HG03175 (cell line): ENCODE results near the gene TMEM205.
"Not testable (repeated sequence)": the region's sequence is repeated elsewhere in the genome, so short reads cannot be mapped to it uniquely, and the experiment has no call there.

Experiments
- ATAC-seq: cut with Tn5 transposase; IDR thresholded peaks from one replicate; pipeline ENCODE4 v1.9.1; 2021; ENCODE audit warnings: mild to moderate bottlenecking, moderate library complexity; ENCODE audit not compliant: unreplicated experiment

The TMEM205 gene

DNA sequence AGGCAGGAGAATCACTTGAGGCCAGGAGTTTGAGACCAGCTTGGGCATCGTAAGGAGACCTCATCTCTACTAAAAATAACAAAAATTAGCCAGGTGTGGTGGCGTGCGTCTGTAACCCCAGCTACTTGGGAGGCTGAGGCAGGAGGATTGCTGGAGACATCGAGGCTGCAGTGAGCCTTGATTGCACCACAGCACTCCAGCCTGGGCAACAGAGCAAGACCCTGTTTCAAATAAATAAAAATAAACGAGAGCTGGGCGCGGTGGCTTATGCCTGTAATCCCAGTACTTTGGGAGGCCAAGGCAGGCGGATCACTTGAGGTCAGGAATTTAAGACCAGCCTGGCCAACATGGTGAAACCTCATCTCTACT lies 6.0 kb downstream of the TMEM205 start:
- ATAC-seq = not testable (repeated sequence)

GRCh38 chr19:11339254-11340098 lies 6.6 kb downstream of the TMEM205 start, which contains the start of gene RAB3D:
Gene RAB3D (minus strand): TSS chr19:11339657. CDS start chr19:11337399, 2,258 bp downstream.
- ATAC-seq = no peak

DNA sequence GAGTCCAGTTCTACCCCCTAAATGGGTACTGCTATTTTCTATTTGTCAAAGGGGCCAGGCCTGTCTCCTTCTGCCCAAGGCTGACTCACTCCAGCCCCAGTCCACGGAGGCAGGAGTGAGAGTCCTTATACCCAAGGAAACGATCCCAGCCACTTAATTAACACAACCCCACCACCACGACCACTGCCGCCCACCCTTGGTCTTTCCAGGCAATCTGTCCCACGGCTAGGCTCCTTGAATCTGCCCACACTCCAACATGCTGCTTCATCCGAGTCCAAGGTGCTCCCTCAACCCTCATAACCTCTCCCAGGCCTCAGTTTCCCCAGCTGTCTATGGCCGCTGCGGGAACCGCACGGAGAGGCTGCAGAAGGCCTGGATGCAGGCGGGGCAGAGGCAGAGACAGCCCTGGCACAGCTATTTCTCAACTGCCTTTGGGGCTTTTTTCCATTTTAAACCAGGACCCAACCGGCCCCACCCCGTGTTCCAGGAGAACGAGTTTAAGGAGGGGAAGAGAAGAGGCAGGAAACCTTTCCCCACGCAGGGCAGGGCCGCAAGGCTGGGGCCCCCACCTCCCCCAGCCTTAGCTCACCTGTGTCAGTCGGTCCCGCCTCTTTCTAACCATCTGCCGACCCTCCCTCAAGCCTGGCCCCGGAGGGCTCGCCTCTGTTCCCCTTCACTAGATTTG lies 7.4 kb downstream of the TMEM205 start:
- ATAC-seq = no peak

- ATAC-seq = no peak
Measured at GRCh38 chr19:11338121-11338520, 7.9 kb downstream of the TMEM205 start.

GRCh38 chr19:11337080-11337479 lies 9.0 kb downstream of the TMEM205 start:
- no peak for ATAC-seq

DNA sequence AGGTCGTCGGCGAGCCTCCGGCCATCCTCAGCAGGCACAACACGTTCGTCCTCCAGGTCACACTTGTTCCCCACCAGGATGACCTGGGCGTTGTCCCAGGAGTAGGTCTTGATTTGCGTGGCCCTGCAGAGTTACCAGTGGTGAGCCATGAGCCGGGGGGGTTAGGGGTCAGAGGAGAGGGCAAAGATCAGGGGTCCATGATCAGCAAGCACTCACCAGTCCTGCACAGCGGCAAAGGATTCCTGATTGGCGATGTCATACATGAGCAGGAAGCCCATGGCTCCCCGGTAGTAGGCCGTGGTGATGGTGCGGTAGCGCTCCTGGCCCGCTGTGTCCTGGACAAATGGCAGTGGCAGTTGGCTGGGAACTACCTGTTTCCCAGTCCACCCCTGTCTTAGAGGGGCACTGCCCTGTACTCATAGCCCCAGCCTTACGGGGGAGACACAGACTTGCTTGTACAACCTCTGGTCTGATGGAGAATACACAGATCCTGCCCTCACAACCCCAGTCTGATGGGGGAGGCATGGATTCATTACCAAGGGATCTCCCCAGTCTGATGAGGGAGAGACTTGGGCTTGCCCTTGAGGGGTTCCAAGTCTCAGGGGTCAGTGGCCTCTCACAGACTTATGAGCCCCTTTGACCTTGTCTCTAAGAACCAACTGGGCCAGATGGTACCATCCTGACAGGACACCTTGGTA lies 10.5 kb downstream of the TMEM205 start:
- ATAC-seq = no peak

DNA sequence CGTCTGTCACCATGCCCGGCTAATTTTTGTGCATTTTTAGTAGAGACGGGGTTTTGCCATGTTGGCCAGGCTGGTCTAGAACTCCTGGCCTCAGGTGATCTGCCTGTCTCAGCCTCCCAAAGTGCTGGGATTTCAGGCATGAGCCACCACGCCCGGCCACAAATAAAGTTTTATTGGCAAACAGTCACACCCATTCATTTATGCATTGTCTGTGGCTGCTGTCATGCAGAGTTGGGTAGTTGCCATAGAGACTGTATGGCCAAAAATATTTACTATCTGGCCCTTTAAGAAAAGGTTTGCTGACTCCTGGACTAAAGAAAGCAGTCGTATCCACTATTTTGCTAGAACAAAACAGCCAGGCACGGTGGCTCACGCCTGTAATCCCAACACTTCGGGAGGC lies 12.2 kb downstream of the TMEM205 start:
- not testable (repeated sequence) for ATAC-seq

GRCh38 chr19:11332822-11333221 lies 13.2 kb downstream of the TMEM205 start:
- no peak for ATAC-seq

GRCh38 chr19:11331502-11331901 lies 14.6 kb downstream of the TMEM205 start:
- no peak for ATAC-seq

GRCh38 chr19:11330127-11330526 lies 15.9 kb downstream of the TMEM205 start:
- no peak for ATAC-seq

GRCh38 chr19:11325544-11325943 lies 20.5 kb downstream of the TMEM205 start:
- ATAC-seq = no peak

DNA sequence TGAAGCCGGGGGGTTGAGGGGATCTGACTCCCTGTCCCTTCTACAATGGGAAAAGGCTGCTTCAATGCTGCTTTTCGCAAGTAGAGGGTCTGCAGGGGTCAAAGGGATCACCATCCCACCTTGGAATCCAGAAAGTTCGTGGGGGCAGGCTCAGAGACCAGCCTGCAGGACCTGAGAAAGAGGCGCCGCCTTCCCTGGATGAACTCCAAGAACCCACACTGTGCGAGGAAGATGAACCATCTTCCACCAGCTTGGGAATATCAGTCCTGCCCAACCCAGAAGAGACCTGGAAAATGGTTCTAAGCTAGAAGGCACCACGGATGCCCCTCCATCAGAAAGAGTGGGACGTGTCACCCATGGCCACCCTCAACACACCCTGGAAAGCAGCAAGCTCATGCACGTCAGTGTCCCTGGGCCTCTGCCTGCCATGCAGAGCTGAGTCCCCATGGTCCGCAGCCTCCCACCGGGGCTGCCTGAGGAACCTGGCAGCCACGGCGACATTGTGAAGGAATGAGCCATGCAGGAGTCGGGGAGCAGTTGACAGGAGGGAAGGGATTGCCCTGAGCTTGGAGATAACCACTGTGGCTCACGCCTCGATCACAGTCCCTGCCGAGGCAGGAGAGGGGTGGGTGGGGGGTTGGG lies 21.2 kb downstream of the TMEM205 start:
- ATAC-seq = no peak

- ATAC-seq = no peak
Measured at GRCh38 chr19:11324079-11324661, 21.9 kb downstream of the TMEM205 start.

DNA sequence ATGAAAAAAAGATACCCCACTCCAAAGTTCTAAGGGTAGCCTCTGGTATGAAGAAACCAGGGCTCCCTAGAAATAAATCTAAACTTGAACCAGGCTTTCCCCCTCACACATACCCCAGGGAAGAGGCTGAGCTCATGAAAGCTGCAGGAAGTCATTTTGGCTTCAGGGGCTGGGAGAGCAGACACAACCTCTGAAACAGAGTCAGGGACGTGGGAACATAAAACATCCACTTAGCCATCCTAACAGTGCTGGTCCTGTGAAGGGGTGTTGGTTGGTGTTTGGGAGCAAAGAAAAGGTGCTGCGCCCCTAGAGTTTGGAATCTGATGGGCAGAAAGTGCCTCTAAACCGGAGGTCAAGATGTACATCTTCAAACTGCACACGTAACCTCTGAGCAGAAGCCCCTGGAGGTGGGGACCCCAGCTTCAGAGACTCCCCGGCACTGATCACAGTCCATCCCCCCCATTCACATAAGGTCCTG lies 22.4 kb downstream of the TMEM205 start:
- ATAC-seq = no peak

- no peak for ATAC-seq
Measured at GRCh38 chr19:11322269-11323024, 23.6 kb downstream of the TMEM205 start.

DNA sequence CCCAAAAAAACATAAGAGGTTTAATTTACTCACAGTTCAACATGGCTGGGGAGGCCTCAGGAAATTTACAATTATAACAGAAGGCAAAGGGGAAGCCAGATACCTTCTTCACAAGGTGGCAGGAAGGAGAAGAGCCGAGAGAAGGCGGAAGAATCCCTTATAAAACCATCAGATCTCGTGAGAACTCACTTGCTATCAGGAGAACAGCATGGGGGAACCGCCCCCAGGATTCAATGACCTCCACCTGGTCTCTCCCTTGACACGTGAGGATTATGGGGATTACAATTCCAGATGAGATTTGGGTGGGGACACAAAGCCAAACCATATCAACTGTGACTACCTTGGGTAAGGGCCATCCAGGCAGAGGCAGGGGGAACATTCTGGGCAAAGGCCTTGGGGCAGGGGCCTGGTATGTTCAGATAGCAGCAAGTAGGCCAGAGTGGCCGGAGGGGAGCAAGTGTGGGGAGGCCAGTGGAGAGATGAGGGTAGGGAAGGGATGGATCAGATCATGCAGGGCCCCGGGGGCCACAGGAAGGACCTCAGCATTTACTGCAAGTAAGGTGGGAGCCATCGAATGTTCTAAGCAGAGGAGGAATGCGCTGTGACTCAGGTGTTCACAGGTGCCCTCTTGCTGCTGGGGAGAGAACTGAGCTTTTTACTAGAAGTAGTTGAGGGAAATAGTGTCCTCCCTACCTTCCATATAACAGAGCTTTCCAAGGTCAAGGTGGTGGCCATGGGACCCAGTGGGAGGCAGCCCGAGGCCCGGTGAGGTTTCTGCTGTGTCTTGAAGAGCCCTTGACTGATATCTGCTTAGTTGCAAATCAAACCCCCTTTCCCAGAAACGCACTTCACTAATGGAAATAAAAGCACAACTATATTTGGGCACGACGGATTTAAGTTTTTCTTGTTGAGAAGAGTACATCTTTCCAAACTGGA lies 24.6 kb downstream of the TMEM205 start:
- ATAC-seq = no peak

GRCh38 chr19:11320278-11320995 lies 25.6 kb downstream of the TMEM205 start:
- not testable (repeated sequence) for ATAC-seq

DNA sequence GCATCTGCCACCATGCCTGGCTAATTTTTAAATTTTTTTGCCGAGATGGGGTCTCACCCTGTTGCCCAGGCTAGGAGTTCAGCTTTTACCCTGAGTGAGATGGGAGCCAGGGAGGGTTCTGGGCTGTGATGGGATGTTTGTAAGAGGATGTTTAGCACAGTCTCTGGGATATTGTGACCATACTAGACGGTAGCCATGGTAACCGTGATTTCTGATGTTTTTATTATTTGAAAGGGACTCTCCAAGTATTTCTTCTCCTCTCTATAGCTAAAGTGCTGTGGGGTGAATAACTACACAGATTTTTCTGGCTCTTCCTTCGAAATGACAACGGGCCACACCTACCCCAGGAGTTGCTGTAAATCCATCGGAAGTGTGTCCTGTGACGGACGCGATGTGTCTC lies 39.7 kb downstream of the TMEM205 start:
- no peak for ATAC-seq
